ENCODE data around the gene SPAST.
"Not testable (repeated sequence)": the region's sequence is repeated elsewhere in the genome, so short reads cannot be mapped to it uniquely, and the experiment has no call there.

SPAST gene, protein sequence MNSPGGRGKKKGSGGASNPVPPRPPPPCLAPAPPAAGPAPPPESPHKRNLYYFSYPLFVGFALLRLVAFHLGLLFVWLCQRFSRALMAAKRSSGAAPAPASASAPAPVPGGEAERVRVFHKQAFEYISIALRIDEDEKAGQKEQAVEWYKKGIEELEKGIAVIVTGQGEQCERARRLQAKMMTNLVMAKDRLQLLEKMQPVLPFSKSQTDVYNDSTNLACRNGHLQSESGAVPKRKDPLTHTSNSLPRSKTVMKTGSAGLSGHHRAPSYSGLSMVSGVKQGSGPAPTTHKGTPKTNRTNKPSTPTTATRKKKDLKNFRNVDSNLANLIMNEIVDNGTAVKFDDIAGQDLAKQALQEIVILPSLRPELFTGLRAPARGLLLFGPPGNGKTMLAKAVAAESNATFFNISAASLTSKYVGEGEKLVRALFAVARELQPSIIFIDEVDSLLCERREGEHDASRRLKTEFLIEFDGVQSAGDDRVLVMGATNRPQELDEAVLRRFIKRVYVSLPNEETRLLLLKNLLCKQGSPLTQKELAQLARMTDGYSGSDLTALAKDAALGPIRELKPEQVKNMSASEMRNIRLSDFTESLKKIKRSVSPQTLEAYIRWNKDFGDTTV

DNA sequence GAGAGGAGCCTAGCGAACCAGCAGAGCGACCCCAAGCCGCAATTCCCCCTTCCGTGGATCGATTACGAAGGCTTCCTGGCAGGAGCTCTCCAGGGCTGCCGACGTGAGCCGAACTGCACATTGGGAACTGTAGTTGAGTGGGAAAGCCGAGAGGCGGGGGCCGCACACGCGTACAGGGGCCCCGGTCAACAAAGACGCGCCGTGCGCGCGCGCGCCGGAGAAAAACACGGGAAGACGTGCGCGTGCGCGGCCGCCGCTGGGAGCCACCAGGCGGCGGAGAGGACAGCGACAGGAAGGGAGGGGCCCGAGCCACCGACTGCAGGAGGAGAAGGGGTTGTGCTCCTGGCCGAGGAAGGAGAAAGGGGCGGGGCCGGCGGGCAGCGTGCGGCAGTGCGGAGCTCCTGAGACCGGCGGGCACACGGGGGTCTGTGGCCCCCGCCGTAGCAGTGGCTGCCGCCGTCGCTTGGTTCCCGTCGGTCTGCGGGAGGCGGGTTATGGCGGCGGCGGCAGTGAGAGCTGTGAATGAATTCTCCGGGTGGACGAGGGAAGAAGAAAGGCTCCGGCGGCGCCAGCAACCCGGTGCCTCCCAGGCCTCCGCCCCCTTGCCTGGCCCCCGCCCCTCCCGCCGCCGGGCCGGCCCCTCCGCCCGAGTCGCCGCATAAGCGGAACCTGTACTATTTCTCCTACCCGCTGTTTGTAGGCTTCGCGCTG is at the start of gene SPAST:
TSS of gene SPAST (plus strand) at position 247 of the 711 bp plus-strand sequence. CDS start at position 523, 276 bp downstream.
- DNase-seq, result peak; percentile 93

DNA sequence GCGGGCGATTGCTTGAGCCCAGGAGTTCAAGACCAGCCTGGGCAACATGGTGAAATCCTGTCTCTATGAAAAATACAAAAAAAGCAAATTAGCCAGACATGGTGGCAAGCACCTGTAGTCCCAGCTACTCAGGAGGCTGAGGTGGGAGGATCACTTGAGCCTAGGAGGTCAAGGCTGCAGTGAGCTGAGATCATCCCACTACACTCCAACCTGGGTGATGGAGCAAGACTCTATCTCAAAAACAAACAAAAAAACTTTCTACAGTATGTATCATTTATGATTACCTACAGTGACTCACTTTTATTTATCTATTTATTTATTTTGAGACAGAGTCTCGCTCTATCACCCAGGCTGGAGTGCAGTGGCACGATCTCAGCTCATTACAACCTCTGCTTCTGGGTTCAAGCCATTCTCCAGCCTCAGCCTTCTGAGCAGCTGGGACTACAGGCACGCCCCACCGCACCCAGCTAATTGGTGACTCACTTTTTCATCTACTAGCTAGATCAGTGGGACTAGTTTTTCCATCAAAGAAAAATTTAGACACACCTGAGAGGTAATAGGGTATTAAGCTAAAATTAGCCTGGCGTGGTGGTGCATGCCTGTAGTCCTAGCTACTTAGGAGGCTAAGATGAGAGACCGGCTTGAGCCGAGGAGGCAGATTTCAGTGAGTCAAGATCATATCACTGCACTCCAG is 44.4 kb upstream of the SPAST start:
- peak; percentile 26 for DNase-seq

DNA sequence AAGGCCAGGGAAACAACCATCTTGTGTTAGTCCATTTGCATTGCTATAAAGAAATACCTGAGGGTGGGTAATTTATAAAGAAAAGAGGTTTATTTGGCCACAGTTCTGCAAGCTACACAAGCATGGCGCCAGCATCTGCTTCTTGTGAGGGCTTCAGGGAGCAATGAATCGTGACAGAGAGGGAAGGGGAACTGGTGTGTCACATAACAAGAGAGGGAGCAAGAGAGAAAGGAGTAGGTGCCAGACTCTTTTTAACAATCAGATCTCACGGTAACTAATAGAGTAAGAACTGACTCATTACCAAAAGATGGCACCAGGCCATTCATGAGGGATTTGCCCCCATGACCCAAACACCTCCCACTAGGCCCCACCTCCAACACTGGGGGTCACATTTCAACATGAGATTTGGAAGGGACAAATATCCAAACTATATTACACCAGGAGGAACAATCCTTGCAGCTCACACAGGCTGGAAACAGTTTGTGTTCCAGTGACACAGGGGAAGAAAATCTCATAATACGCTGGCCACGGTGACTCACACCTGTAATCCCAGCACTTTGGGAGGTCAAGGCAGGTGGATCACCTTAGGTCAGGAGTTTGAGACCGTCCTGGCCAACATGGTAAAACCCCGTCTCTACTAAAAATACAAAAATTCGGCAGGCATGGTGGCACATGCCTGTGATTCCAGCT is 29.0 kb upstream of the SPAST start:
- not testable (repeated sequence) for DNase-seq

DNA sequence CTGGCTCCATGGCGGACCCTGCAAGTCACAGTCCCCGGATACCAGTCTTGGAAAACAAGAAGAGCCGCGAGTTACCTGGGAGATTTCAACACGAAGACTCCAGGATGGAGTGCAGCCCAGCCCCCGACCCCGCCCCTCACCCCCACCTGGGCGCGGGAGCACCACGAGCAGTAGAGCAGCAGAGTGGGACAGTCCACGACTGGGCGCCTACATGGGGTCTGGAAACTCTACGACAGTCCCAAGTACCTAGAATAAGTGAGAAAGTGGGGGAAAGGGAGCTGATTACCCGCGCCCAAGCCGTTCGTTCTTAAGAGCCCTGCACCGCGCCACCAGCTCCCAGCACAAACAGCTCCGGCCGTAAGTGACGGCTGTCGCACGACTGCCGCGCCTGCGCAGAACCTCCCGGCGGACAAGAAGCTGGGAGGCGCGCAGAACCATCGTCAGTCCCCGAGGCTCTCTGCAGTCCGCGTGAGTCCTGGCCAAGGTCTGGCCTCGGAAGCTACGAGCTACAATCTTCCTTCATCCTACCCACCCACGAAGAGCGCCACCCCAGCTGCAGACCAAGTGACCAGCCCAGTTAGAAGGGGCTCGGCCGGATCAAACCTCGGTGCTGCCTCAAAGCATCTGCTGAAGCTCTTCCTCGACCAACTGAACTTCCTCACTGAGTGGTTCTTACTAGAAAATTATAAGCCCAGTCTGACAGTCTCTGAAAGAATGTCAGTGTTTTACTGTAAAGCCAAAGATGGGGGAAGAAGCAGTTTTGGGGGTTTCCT is 23.7 kb upstream of the SPAST start, which contains the start of gene DPY30:
TSS of gene DPY30 (minus strand) at position 359 of the 773 bp plus-strand sequence. CDS start at position 10, 349 bp downstream.
- peak; percentile 79 for DNase-seq

DNA sequence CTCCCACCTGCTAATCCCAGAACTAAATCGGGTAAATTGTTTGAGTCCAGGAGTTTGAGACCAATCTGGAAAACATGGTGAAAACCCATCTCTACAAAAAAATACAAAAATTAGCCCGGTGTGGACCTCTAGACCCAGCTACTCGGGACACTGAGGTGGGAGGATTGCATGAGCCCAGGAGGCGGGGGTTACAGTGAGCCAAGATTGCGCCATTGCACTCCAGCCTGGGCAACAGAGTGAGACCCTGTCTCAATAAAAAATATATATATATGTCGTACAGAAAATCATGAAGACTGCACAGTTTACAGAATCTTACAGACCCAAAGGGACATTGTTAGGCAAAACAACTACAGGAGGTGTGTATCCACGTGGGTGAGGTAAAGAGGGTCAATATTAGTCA is 19.8 kb upstream of the SPAST start:
- DNase-seq, result no peak

DNA sequence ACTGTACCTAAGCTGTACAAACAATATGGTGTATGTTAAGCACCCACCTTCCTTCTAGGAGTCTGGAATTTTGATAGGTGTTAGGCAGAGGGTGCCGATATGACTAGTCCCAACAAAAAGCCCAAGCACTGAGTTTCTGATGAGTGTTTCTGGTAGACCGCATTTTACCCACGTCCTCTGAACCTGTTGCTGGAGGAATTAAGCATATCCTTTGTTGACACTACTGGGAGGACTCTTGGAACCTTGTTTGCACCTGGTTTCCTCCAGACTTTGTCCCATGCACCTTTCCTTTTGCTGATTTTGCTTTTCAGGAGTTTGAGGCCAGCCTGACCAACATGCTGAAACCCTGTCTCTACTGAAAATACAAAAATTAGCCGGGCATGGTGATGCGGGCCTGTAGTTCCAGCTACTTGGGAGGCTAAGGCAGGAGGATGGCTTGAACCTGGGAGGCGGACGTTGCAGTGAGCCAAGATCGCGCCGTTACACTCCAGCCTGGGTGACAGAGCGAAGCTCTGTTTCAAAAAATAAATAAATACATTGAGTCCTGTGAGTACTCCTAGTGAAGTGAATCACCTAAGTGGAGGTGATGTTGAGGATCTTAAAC is 11.4 kb upstream of the SPAST start:
- no peak for DNase-seq

DNA sequence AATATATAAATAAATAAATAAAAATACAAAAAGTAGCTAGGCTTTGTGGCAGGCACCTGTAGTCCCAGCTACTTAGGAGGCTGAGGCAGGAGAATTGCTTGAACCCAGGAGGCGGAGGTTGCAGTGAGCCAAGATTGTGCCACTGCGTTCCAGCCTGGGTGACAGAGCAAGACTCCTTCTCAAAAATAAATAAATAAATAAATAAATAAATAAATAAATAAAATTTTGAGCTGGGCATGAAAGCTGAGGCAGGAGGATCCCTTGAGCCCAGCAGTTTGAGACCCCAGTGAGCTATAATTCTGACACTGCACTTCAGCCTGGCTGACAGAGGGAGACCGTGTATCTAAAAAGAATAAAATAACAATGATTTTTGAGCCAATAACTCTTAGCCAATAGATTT is 8.8 kb upstream of the SPAST start:
- DNase-seq, result not testable (repeated sequence)

DNA sequence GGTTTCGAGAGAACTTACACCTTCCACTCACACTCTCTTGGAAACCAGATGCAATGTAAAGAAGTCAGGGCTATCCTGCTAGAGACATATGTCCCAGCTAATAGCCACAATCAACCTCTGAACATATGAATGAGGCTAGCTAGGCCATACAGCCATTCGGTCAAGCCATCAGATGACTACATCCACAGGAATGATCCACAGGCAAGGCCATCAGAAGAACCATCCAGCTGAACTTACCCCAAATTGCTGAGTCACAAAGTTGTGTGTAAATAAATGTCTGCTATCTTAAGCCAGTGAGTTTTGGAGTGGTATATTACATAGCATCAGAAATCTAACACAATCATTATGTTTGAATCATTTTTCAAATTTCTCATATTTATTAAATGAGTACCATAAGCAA is 5.2 kb upstream of the SPAST start:
- DNase-seq, result no peak

DNA sequence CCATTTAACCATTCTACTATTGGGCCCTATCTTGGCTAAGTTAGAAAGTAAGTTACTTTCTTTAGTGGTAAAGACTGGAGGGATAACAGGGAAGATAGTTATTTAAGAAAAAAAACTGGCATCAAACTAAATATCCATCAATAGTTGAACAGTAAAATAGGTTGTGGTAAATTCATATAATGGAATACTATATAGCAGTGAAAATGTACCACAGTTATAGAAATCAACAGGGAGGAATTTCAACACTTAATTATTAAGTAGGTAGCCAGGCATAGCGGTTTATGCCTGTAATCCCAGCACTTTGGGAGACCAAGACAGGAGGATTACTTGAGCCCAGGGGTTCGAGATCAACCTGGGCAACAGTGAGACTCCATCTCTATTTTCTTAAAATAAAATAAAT is 3.1 kb upstream of the SPAST start:
- DNase-seq, result no peak

DNA sequence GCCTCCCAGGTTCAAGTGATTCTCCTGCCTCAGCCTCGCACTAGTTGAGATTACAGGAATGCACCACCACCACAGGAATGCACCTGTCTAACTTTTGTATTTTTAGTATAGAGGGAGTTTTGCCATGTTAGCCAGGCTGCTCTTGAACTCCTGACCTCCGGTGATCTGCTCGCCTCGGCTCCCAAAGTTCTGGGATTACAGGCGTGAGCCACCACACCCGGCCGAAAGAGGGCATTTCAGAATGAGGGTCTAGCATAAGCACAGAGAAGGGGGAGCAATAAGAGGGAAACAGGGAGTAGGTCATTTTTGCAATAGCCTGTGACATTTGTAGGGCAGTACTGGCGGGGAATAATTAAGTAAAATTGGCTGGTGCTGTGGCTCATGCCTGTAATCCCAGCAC is 1.9 kb upstream of the SPAST start:
- DNase-seq, result no peak

DNA sequence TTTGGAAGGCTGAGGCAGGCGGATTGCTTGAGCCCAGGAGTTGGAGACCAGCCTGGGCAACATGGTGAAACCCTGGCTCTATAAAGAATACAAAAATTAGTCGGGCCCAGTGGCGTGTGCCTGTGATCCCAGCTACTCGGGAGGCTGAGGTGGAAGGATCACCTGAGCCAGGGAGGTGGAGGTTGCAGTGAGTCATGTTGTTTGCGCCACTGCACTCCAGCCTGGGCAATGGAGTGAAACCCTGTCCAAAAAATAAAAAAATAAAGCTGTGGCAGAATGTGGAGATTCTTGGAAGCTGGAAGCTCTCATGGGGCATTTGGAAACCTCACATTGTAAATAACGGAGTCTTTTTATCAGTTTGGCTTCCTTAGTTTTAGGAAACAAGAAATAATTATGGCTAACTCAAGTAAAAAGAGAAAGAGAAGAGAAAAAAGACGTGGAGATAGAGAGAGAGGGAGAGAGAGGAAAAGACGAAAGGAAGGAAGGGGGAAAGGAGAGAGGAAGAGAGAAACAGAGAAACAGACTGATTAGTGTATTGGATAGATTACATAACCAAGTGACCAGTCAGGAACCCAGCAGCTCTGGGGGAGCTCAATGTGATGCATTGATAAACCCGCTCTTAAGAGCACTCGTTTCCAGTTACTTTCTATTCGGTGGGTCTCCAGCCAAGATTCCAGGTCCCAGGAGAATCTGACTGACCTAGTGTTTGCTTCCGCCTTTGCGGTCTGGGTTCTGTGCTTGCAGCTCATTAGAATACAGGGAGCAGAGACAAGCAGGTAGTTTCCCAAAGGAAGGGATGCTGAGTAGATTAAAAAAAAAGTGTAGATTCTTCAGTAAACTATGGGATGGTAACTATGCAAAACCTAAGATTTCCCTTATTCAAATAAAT is 1.1 kb upstream of the SPAST start:
- DNase-seq, result no peak

DNA sequence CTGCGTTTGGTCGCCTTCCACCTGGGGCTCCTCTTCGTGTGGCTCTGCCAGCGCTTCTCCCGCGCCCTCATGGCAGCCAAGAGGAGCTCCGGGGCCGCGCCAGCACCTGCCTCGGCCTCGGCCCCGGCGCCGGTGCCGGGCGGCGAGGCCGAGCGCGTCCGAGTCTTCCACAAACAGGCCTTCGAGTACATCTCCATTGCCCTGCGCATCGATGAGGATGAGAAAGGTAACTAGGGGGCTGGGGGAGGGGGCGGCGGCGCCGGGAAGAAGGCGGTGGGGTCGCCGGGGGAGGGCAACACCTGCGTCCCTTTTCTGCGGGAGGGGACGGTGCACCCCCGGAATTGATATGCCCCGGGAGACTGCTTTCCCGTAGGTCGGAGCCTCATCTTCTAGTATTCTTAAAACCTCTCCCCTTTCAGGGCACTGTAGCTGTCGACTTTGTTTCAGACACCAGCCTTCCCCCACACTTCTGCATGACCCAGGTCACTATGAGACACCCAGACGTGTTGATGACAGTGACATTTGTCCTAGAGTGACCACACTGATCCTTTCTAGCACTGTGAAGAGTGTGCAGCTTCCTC is 755 bp downstream of the SPAST start:
- DNase-seq, result no peak

DNA sequence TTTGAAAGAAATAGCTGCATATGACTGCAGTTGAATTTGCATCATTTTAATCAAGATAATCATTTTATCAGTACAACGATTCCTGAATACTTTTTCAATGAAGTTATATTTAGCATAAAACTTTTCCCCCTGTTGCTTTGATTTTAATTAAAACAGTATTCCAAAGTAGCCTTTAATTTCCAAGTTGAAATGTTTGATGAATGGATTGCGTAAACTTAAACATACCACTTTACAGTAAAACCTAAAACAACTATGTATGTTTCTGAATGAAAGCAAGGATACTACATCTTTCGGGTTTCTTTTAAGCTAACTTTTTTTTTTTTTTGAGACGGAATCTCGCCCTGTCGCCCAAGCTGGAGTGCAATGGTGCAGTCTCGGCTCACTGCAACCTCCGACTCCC is 1.4 kb downstream of the SPAST start:
- DNase-seq, result no peak

DNA sequence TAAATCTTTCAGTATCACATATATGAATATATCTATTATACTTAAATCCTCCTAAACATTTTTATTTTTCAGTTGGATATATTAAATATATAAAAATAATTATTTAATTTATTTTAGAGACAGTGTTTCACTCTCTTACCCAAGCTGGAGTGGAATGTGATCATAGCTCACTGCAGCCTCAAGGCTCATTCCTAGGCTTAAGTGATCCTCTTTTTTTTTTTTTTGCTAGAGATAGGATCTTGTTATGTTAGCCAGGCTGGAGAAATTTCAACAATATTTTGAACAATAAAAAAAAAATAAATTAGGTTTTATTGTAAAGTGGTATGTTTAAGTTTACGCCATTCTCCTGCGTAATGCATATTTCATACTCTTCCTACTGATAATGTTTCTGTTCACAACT is 4.2 kb downstream of the SPAST start:
- DNase-seq, result no peak

DNA sequence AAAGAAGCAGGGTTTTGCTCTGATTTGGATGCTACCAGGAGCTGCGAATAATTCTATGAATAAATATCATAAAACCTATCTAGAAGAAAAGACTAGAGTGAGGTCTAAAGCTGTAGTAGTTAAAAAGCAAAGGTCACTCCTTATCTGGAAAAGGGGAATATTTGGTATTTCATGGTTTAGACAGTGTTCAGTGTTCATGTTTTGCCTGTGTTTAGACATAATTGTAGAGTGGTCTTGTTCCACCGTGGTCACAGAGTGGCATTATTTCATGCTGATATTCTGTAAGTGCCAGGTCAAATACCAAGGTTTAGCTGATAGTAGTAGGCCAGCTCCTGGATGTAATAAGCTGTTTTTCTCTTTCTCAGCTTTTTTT is 10.8 kb downstream of the SPAST start:
- DNase-seq, result no peak

DNA sequence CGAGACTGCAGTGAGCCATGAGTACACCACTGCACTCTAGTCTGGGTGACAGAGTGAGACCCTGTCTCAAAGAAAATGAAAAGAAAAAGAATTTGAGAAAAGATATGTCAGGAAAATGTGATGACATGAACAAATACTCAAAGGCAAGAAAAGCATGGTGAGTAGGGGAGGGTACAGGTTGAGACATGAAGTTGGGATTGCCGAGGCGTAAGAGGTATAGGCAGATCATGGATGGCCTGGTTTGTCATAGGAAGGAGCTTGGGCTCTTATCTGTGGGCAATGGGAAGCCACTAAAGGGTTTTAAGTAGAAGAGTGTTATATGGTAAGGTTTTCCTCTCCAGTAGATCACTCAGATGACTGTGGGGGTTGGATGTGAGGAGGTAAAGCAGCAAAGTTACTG is 32.3 kb downstream of the SPAST start:
- no peak for DNase-seq

DNA sequence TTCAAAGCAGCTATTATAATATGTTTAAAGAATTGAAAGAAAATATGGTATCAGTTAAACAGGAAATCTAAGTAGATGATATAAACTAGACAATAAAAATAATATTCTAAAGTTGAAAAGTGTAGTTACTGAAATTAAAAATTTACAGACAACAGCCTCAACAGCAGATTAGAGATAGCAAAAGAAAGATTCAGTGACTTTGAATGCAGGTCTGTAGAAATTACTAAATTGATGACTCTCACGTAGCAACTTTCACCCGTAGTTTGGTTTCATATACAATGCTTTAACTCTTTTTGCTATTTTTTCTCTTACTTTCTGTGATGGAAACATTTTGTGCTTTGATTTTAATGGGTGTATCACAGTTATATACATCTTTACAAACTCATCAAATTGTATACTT is 44.8 kb downstream of the SPAST start:
- DNase-seq, result no peak

DNA sequence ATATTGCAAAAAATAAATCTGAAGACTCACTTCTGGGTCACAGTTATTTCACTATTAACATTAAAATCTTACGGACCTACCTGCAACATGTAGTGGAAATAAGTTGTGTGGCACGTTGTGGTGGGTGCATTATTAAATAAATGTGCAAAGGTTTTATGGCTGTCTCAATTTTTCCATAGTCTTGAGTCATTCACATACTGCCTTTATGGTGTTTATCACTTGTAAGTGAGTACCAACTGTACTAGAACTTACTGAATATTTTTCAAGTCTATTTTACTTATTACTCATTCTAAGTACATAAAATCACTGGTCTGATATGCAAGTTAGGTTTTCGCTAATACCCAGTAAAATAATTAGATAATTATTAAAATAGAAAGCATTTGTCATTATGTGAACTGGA is 54.7 kb downstream of the SPAST start:
- DNase-seq, result no peak

DNA sequence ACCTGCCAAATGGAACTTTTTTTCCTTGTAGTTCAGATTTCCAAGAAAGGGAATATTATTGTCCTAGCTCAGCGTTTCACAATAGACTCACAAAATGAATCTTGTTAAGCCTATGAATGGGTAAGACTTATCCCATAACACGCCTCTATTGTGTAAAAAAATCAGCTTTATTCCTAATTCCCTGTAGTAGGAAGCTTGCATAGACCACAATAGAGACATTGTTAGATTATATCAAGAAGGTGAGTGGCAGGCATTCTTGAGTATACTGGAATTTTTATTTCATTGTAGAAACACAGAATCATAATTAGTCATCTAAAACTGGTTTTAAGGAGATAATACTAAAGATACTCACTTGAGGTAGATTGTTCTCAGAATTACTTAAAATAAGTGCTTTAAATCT is 55.8 kb downstream of the SPAST start:
- DNase-seq, result no peak

DNA sequence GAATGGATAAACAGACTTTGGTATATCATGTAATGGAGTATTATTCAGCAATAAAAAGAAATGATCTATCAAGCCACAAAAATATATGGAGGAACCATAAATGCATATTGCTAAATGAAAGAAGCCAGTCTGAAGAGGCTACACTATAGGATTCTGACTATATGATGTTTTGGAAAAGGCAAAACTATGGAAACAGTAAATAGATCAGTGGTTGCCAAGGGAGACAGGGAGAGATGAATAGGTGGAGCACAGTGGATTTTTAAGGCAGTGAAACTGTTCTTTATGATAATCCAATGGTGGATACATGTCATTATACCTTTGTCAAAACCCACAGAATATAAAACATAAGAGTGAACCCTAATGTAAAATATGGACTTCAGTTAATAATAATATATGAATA is 61.3 kb downstream of the SPAST start:
- no peak for DNase-seq
